B cell (primary cell): Measurements from ENCODE around the gene EYA4.

Experiments
- EZH2 ChIP-seq: IDR thresholded peaks from 2 replicates; pipeline ENCODE4 v1.6.1; 2012; ENCODE audit warnings: borderline replicate concordance, low read depth, mild to moderate bottlenecking, moderate library complexity, low read length; ENCODE audit not compliant: insufficient read depth, poor library complexity, severe bottlenecking
- TF ChIP-seq, protein P1 (sequence below): fragments of 200-600 bp; IDR thresholded peaks from one replicate; pipeline ENCODE4 v1.8.0; 2022; ENCODE audit warnings: antibody characterized with exemption, mild to moderate bottlenecking

GRCh38 chr6:133301835-133302234, 60.7 kb downstream of the EYA4 start:
- TF ChIP-seq, protein P1, sequence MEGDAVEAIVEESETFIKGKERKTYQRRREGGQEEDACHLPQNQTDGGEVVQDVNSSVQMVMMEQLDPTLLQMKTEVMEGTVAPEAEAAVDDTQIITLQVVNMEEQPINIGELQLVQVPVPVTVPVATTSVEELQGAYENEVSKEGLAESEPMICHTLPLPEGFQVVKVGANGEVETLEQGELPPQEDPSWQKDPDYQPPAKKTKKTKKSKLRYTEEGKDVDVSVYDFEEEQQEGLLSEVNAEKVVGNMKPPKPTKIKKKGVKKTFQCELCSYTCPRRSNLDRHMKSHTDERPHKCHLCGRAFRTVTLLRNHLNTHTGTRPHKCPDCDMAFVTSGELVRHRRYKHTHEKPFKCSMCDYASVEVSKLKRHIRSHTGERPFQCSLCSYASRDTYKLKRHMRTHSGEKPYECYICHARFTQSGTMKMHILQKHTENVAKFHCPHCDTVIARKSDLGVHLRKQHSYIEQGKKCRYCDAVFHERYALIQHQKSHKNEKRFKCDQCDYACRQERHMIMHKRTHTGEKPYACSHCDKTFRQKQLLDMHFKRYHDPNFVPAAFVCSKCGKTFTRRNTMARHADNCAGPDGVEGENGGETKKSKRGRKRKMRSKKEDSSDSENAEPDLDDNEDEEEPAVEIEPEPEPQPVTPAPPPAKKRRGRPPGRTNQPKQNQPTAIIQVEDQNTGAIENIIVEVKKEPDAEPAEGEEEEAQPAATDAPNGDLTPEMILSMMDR = no peak
- TF ChIP-seq EZH2 = no peak
